Mucosa of stomach (tissue), 1 donor: ENCODE measurements around the gene TCOF1.
A peak's percentile ranks its signal among the peaks of the same experiment; 100 is the strongest.

Source experiments
- H3K27me3 ChIP-seq: one replicate; pipeline ENCODE4 v1.7.0; 2013; ENCODE audit warnings: mild to moderate bottlenecking, low read length; ENCODE audit not compliant: control insufficient read depth, insufficient read depth
- H3K36me3 ChIP-seq: one replicate; pipeline ENCODE4 v1.7.0; 2013; ENCODE audit warnings: low read length; ENCODE audit not compliant: control insufficient read depth, insufficient read depth
- H3K4me1 ChIP-seq: one replicate; pipeline ENCODE4 v1.7.0; 2013; ENCODE audit warnings: mild to moderate bottlenecking, low read length; ENCODE audit not compliant: control insufficient read depth, insufficient read depth
- H3K4me3 ChIP-seq: one replicate; pipeline ENCODE4 v1.7.0; 2013; ENCODE audit warnings: low read length
- H3K9ac ChIP-seq: one replicate; pipeline ENCODE4 v1.7.0; 2013; ENCODE audit warnings: mild to moderate bottlenecking, low read length, moderate library complexity
- H3K9me3 ChIP-seq: one replicate; pipeline ENCODE4 v1.7.0; 2013; ENCODE audit warnings: mild to moderate bottlenecking, low read length, moderate library complexity; ENCODE audit not compliant: control insufficient read depth
- donor health status: Pancreatic carcinoma.

The TCOF1 gene

GRCh38 chr5:150406103-150406722, 48.7 kb downstream of the TCOF1 start:
- Histone ChIP-seq H3K36me3 (peaks cover 9% of the 10 kb centered on the region), H3K27me3 (no peaks in the 10 kb centered on the region), H3K9me3 (no peaks in the 10 kb centered on the region), H3K4me3 (no peak overlapping the region), H3K9ac (no peak overlapping the region), H3K4me1 (peaks cover 17% of the 10 kb centered on the region)

GRCh38 chr5:150406723-150407095, 49.2 kb downstream of the TCOF1 start:
- Histone ChIP-seq H3K4me3 (no peak overlapping the region), H3K36me3 (peaks cover 9% of the 10 kb centered on the region)

GRCh38 chr5:150407096-150407720, 49.7 kb downstream of the TCOF1 start:
- Histone ChIP-seq H3K36me3 (peaks cover 9% of the 10 kb centered on the region), H3K9me3 (no peaks in the 10 kb centered on the region), H3K9ac (no peak overlapping the region), H3K4me3 (no peak overlapping the region), H3K27me3 (no peaks in the 10 kb centered on the region), H3K4me1 (peaks cover 20% of the 10 kb centered on the region)

More at GRCh38 chr5:150406723-150407095, 49.2 kb downstream of the TCOF1 start:
- no peak overlapping the region for H3K9ac ChIP-seq
- H3K9me3 ChIP-seq = no peaks in the 10 kb centered on the region
- H3K27me3 ChIP-seq = no peaks in the 10 kb centered on the region
- peaks cover 20% of the 10 kb centered on the region for H3K4me1 ChIP-seq

GRCh38 chr5:150408231-150408943, 50.9 kb downstream of the TCOF1 start:
- Histone ChIP-seq H3K27me3 (no peaks in the 10 kb centered on the region), H3K4me1 (peaks cover 26% of the 10 kb centered on the region), H3K9me3 (no peaks in the 10 kb centered on the region), H3K9ac (peak overlapping the region; percentile 24), H3K4me3 (no peak overlapping the region), H3K36me3 (peaks cover 9% of the 10 kb centered on the region)

GRCh38 chr5:150409638-150410523, 52.4 kb downstream of the TCOF1 start:
- Histone ChIP-seq H3K4me1 (peaks cover 29% of the 10 kb centered on the region), H3K9ac (peak overlapping the region; percentile 83), H3K4me3 (peak overlapping the region; percentile 20)

GRCh38 chr5:150410524-150411244, 53.2 kb downstream of the TCOF1 start:
- Histone ChIP-seq H3K9ac (peak overlapping the region; percentile 83), H3K36me3 (peaks cover 4% of the 10 kb centered on the region), H3K4me3 (peak overlapping the region; percentile 20), H3K27me3 (no peaks in the 10 kb centered on the region), H3K9me3 (no peaks in the 10 kb centered on the region), H3K4me1 (peaks cover 29% of the 10 kb centered on the region)

More at GRCh38 chr5:150409638-150410523, 52.4 kb downstream of the TCOF1 start:
- no peaks in the 10 kb centered on the region for H3K27me3 ChIP-seq
- H3K9me3 ChIP-seq = no peaks in the 10 kb centered on the region
- H3K36me3 ChIP-seq = peaks cover 4% of the 10 kb centered on the region

- no peaks in the 10 kb centered on the region for H3K27me3 ChIP-seq
Measured at GRCh38 chr5:150411245-150411979, 53.9 kb downstream of the TCOF1 start.

GRCh38 chr5:150412319-150413175, 55.0 kb downstream of the TCOF1 start, which contains the start of gene CD74:
CD74 (minus strand) TSS chr5:150412910; CDS start chr5:150412749, 161 bp downstream.
- H3K9ac ChIP-seq = peak within 1 kb of the TSS; percentile 83
- H3K4me3 ChIP-seq = peak within 1 kb of the TSS; percentile 89
- H3K36me3 ChIP-seq = no peaks in the 10 kb centered on the region
- H3K9me3 ChIP-seq = no peaks in the 10 kb centered on the region
- H3K27me3 ChIP-seq = no peaks in the 10 kb centered on the region
- H3K4me1 ChIP-seq = peaks cover 29% of the 10 kb centered on the region

More at GRCh38 chr5:150411245-150411979, 53.9 kb downstream of the TCOF1 start:
- no peaks in the 10 kb centered on the region for H3K9me3 ChIP-seq
- H3K9ac ChIP-seq = peak overlapping the region; percentile 83
- H3K4me1 ChIP-seq = peaks cover 29% of the 10 kb centered on the region
- peak overlapping the region; percentile 20 for H3K4me3 ChIP-seq
- no peaks in the 10 kb centered on the region for H3K36me3 ChIP-seq

- H3K27me3 ChIP-seq = no peaks in the 10 kb centered on the region
- H3K36me3 ChIP-seq = no peaks in the 10 kb centered on the region
- peak overlapping the region; percentile 89 for H3K4me3 ChIP-seq
- no peaks in the 10 kb centered on the region for H3K9me3 ChIP-seq
- H3K9ac ChIP-seq = peak overlapping the region; percentile 83
- H3K4me1 ChIP-seq = peaks cover 26% of the 10 kb centered on the region
Measured at GRCh38 chr5:150413176-150413901, 55.8 kb downstream of the TCOF1 start.
